C1 segment of cervical spinal cord (tissue), 14 donors: ENCODE measurements around the gene ATP1B4.
"Not testable (repeated sequence)": the region's sequence is repeated elsewhere in the genome, so short reads cannot be mapped to it uniquely, and the experiment has no call there.

Experiments used
- DNase-seq, 14 donors: peaks; one replicate each; lab custom pipeline; 2025; lab: John Stamatoyannopoulos, UW

ATP1B4 gene

DNA sequence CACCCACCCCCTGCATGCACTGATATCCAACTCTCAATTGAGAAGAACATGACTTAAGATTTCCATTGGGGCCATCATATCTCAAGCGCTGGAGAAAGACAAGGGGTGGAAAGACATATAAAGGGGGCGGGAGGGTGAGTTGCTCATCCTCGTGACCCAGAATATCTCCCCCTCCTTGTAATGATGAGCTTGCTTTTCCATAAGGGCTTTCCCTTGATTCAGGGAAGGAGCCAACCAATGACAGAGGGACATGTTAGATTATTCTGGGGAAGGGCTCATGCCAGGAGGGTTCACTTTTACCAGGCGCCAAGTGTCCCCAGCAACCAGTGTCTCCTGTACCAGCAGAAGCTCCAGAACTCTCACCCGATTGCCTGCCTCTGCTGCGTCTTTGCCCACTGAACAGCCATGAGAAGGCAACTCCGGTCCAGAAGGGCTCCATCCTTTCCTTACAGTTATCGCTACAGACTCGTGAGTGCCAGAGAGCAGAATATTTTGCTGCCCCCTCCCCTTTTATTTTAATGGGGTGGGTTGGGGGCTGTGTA lies at the start of gene ATP1B4:
Gene ATP1B4 (plus strand): TSS at position 326 of the 542 bp plus-strand sequence. CDS start 80 bp downstream, at position 406.
- DNase-seq, result no peak

DNA sequence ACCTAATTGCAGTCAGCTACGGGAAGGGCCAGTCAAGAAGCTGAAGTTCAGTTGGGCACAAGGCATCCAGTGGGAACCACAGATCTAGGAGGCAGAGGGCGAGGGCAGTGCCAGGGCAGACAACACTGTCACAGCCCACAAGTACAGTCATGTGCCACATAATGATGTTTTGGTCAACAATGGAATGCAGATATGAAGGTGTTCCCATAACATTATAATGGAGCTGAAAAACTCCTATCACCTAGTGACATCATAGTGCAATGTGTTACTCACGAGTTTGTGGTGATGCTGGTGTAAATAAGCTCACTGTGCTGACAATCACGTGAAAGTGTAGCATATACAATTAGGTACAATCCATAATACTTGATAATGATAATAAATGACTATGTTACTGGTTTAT lies 46.1 kb upstream of the ATP1B4 start:
- DNase-seq, result no peak

DNA sequence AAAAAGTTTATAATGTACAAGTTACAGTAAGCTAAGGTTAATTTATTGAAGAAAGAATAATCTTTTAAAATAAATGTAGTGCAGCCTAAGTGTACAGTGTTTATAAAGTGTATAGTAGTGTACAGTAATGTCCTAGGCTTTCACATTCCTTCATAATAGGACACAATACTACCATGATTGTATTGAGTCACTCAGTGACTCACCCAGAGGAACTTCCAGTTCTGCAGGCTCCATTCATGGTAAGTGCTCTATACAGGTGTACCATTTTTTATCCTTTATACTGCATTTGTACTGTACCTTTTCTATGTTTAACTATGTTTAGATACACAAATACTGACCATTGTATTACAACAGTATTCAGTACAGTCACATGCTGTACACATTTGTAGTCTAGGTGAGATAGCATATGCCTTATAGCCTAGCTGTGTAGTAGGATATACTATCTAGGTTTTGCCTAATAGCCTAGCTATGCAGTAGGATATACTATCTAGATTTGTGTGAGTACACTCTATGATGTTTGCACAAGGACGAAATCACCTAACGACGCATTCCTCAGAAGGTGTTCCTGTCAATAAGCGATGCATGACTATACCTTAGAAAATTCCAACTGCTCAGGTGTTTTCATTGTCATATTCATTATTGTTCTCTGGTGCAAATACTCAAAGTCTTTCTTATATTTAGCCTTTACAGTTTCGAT lies 45.2 kb upstream of the ATP1B4 start:
- DNase-seq, result no peak

GRCh38 chrX:120318411-120318810 lies 43.5 kb upstream of the ATP1B4 start:
- no peak for DNase-seq

DNA sequence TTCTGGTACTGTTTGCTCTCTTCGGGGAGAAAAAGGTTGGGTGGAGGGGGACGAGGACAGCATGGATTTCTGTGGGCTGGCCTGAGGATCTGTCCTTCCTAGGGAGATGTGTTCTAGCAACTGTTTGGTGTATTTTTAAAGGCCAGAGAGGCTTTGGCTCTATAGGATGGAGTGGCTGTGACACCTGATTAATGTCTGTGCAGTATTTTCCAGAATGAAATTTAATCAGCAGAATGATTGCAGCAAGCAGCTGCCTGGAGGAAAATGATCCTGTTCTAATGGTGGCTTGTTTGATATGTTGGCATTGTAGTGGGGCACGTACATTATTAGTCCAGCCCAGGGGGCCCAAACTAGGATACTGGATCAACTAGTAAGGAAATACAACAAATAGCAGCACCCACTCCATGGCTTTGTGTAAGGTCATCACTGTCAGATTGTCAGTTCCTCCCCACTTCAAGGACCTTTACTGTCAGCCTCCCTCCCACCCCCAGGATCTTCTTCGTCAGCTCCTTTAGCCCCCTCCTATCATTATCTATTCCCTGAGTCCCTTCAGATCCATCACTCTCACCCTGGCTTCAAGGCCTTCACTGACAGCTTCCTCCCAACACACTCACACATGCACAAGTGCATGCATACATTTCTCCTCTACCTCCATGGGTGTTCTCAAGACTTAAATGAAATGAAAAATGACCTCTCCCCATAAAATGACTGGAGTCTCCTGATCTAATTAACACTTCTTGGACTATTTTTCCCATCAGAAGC lies 40.2 kb upstream of the ATP1B4 start:
- DNase-seq, result no peak

DNA sequence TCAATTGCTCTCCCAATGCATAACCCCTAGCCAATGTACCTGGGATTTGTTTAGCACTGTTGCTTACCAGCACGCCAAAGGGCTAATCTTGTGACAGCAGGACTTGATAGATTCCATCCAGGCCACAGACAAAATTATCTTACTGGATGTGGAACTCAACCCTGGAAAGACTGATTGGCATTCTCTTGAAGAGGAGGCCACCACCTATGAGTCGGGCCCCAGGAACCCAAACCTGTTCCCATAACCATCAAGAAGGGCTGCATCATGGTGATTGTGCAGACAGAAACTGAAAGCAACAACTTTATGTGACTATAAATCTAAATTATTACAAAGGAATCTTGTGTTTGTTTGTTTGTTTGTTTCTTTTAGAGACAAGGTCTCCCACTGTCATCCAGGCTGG lies 30.8 kb upstream of the ATP1B4 start:
- no peak for DNase-seq

GRCh38 chrX:120332394-120332793 lies 29.5 kb upstream of the ATP1B4 start:
- no peak for DNase-seq

- no peak for DNase-seq
These were observed 27.7 kb upstream of the ATP1B4 start for GRCh38 chrX:120334151-120334550.

DNA sequence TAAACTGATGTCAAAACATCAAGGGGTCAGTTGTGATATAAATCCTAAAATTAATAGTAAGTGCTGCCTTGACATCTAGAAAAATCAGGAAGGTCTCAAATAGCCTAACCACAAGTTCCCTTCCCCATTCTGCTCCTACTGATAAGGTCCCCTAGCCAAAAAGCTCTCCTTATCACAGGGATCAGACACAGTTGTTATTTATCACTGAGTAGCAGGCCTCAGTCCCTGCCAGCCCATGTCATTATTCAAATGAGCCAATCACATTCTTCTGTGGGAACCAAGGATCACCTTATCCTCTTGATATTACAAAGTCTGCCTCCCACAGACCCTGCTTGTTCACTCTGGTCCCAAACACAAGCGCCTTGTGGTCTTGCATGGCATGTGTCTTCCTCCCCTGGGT lies 27.3 kb upstream of the ATP1B4 start:
- no peak for DNase-seq

GRCh38 chrX:120335289-120335688 lies 26.6 kb upstream of the ATP1B4 start:
- DNase-seq, result no peak

DNA sequence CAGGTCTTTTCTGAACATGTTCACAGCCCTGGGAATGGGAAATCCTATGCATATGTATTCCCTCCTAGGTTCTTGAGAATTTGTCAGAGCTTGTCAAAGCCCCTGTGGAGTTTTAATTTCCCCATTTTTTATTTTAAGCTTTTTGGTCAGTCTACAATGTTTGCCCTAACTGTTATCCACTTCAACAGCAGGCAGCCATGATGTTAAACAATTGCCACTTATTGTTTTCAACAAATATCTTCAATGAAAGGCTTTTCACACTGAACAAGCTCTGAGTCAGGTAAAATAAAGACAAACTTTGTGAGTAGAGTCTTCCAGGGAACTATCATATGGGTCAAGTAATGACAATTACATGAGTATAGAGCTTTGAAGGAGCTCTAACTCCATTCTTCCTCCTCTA lies 25.0 kb upstream of the ATP1B4 start:
- DNase-seq, result no peak

GRCh38 chrX:120344566-120344965 lies 17.3 kb upstream of the ATP1B4 start:
- DNase-seq, result not testable (repeated sequence)

- no peak for DNase-seq
These were observed 11.3 kb upstream of the ATP1B4 start for GRCh38 chrX:120350450-120351138.

- DNase-seq, result no peak
These were observed 5.8 kb upstream of the ATP1B4 start for GRCh38 chrX:120356084-120356483.

DNA sequence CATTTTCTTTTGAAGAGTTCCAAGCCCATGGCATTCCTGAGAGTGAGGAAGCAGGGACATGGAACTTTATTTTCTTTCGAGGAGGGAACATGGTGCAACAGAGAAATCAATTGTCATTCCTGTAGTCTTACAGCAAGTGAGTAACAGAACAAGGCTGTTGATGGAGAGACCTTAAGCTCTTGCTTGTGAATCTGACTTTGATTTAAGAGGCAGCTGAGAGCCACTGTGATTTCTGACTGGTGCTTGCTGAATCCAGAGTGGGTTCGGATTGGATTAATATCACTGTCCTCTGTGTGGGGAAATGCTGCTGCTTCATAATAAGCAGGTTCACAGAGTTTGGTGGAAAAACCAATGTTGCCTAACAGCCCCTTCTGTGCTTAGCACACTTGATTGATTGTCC lies 4.7 kb upstream of the ATP1B4 start:
- DNase-seq, result no peak

GRCh38 chrX:120358737-120359456 lies 3.0 kb upstream of the ATP1B4 start:
- DNase-seq, result peak in 2 of 14 donors; percentile 15 to 20

DNA sequence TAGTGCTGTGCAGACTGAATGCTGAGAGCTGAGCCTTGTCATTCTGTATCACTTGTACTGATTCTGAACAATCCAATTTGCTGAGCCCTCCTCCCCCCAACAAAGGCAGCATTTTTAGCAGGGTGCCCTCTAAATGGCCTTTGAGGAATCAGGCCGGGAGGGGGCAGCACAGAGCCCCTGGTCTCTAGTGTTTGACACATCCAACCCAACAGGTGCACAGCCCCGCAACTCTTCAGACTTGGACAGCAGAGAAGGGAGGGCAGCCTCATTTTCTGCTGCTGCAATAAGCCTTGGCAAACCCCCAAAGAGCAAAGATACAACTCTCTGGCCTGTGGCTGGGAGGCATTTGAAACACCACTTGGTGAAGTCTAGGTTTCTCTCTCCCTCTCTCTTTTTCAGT lies 3.4 kb downstream of the ATP1B4 start:
- peak in 6 of 14 donors; percentile 0 to 43 (median 13) for DNase-seq

GRCh38 chrX:120365968-120366367 lies 4.1 kb downstream of the ATP1B4 start:
- DNase-seq, result no peak

GRCh38 chrX:120366794-120367193 lies 4.9 kb downstream of the ATP1B4 start:
- DNase-seq, result no peak

GRCh38 chrX:120367402-120368109 lies 5.7 kb downstream of the ATP1B4 start:
- no peak for DNase-seq
